Tibial nerve (tissue), 4 donors: ENCODE results near the gene ABHD5. TPM values are rescaled to one million over a fixed set of nuclear protein-coding genes. Genes with fewer than 3 reads are reported as not detected.

Experiments used
- DNase-seq, 2 donors: peaks; one replicate each; pipeline ENCODE4 v3.0.0-alpha.2; 2019; ENCODE audit warnings: low spot score in 2 of 2
- H3K27ac ChIP-seq, 4 donors: fragments of 200-600 bp; sonication (generic) in 3 of 4; one replicate each; pipeline ENCODE4 v1.5.1; 2017 to 2019; ENCODE audit warnings: mild to moderate bottlenecking in 1 of 4
- H3K27me3 ChIP-seq, 2 donors: fragments of 200-600 bp; sonication (generic) in 1 of 2; one replicate each; pipeline versions ENCODE4 v1.5.1 to v1.6.0; 2017 to 2019
- H3K36me3 ChIP-seq, 3 donors: fragments of 200-600 bp; sonication (generic); one replicate each; pipeline ENCODE4 v1.5.1; 2018 to 2019
- H3K4me1 ChIP-seq, 4 donors: fragments of 200-600 bp; sonication (generic) in 3 of 4; one replicate each; pipeline ENCODE4 v1.5.1; 2017 to 2019
- H3K4me3 ChIP-seq, 4 donors: fragments of 200-600 bp; sonication (generic) in 3 of 4; one replicate each; pipeline ENCODE4 v1.5.1; 2017 to 2019; ENCODE audit warnings: mild to moderate bottlenecking in 1 of 4, moderate library complexity in 1 of 4
- H3K9me3 ChIP-seq, 4 donors: fragments of 200-600 bp; sonication (generic) in 3 of 4; one replicate each; pipeline ENCODE4 v1.5.1; 2017 to 2019
- CTCF ChIP-seq, 5 experiments: fragments of 200-600 bp in 3 of 5; fragments of 450-650 bp in 2 of 5; sonication (generic) in 3 of 5; IDR thresholded peaks; one replicate each; pipeline ENCODE4 v1.5.1; 2016 to 2019; ENCODE audit warnings: antibody characterized with exemption in 5 of 5, mild to moderate bottlenecking in 3 of 5, moderate library complexity in 2 of 5
- EP300 ChIP-seq, 2 donors: sonication (generic); formaldehyde crosslinking; IDR thresholded peaks; one replicate each; pipeline ENCODE4 v1.6.1; 2017; ENCODE audit warnings: antibody characterized with exemption in 2 of 2, mild to moderate bottlenecking in 1 of 2
- POLR2A ChIP-seq, 2 donors: fragments of 450-650 bp; IDR thresholded peaks; one replicate each; pipeline ENCODE4 v1.6.1; 2017; ENCODE audit warnings: antibody characterized with exemption in 2 of 2, mild to moderate bottlenecking in 2 of 2, moderate library complexity in 2 of 2
- WGBS, 2 donors: methylation state at CpG; one replicate each; pipeline ENCODE4 v1.1.5; 2018; 5-methylcytosine and 5-hydroxymethylcytosine counted together
- total RNA-seq, 4 donors: library from RNA; depleted of rRNA; stranded (reverse); fragments of >200 nt; gene quantifications; one replicate each; pipeline ENCODE4 v1.1.0, GENCODE V29; 2016

Gene ABHD5
- total RNA-seq, 4 donors from 2014 or later = 21.6 to 29.7 (median 29.0) TPM

- Histone ChIP-seq H3K9me3 (no peaks in the 10 kb centered on the region), H3K4me1 (no peaks in the 10 kb centered on the region), H3K4me3 (no peak overlapping the region), H3K36me3 (peaks cover 0 to 21% (median 0%) of the 10 kb centered on the region in 3 donors), H3K27ac (no peak overlapping the region), H3K27me3 (no peaks in the 10 kb centered on the region)
- 82 to 97% methylated on average over 4 of the region's 4 CpGs for WGBS, 2 donors
- TF ChIP-seq EP300 (IDR thresholded peaks at IDR 0.05) (no peak), POLR2A (IDR thresholded peaks at IDR 0.05) (no peak), CTCF (IDR thresholded peaks at IDR 0.05) (no peak)
- no peak for DNase-seq
Measured at GRCh38 chr3:43726521-43726920, 35.8 kb downstream of the ABHD5 start.

DNA sequence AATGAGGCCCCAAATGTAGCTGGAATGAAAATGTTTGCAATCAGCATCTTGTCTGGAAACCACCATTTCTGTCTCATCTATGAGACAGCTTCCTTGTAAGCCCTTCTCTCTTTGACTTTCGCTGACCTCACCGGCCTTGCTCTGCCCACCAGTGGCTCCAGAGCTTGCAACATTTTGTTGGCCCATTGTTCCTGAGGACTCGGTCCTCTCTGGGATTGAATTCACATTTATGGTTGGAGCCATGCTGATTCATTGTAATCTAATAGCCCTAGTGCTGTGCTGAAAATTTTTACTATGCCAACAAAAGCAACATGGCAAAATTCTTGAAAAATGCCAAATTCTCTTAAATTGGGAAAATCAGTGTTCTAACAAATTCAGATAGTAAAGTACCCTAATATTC is 37.2 kb downstream of the ABHD5 start:
- Histone ChIP-seq H3K4me3 (no peak overlapping the region), H3K36me3 (peaks cover 0 to 22% (median 0%) of the 10 kb centered on the region in 3 donors), H3K27ac (no peak overlapping the region), H3K9me3 (no peaks in the 10 kb centered on the region), H3K4me1 (peaks cover 0 to under 1% (median 0%) of the 10 kb centered on the region in 4 donors), H3K27me3 (no peaks in the 10 kb centered on the region)
- TF ChIP-seq CTCF (IDR thresholded peaks at IDR 0.05) (no peak), POLR2A (IDR thresholded peaks at IDR 0.05) (no peak), EP300 (IDR thresholded peaks at IDR 0.05) (no peak)
- DNase-seq = no peak
- 69% methylated on average over 3 of the region's 3 CpGs for WGBS, 2 donors

- Histone ChIP-seq H3K27me3 (no peaks in the 10 kb centered on the region), H3K9me3 (no peaks in the 10 kb centered on the region), H3K4me1 (peaks cover 0 to 6% (median 0%) of the 10 kb centered on the region in 4 donors), H3K4me3 (no peak overlapping the region), H3K36me3 (peaks cover 0 to 22% (median 0%) of the 10 kb centered on the region in 3 donors), H3K27ac (no peak overlapping the region)
- TF ChIP-seq CTCF (IDR thresholded peaks at IDR 0.05) (no peak), POLR2A (IDR thresholded peaks at IDR 0.05) (no peak), EP300 (IDR thresholded peaks at IDR 0.05) (no peak)
- DNase-seq = no peak
- WGBS, 2 donors = 76 to 80% methylated on average over 5 of the region's 5 CpGs
Measured at GRCh38 chr3:43728476-43728875, 37.7 kb downstream of the ABHD5 start.

DNA sequence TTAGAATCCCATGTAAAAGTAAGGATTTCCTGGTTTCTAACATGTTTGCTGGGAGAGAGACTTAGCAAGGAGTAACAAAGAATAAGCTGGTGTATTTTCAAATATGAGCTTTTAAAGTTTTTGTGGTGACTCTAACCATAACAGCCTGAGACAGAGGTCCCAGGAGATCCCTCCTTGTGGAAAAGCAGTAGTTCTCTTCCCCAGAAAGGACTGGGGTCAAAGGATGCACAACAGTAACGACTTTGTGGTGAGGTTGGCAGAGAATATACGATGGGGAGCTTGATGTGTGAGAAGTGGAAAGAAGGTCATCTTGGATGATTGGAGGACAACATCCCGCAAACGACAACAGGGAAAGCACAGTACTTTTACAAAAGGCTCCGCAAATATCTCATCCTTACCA is 38.2 kb downstream of the ABHD5 start:
- no peak for DNase-seq
- TF ChIP-seq CTCF (IDR thresholded peaks at IDR 0.05) (no peak), EP300 (IDR thresholded peaks at IDR 0.05) (no peak), POLR2A (IDR thresholded peaks at IDR 0.05) (no peak)
- H3K9me3 ChIP-seq = no peaks in the 10 kb centered on the region
- H3K27me3 ChIP-seq = no peaks in the 10 kb centered on the region
- WGBS, 2 donors = 65 to 75% methylated on average over 5 of the region's 5 CpGs
- H3K36me3 ChIP-seq = peaks cover 0 to 22% (median 0%) of the 10 kb centered on the region in 3 donors
- H3K4me3 ChIP-seq = no peak overlapping the region
- peaks cover 0 to 10% (median under 1%) of the 10 kb centered on the region in 4 donors for H3K4me1 ChIP-seq
- no peak overlapping the region for H3K27ac ChIP-seq

GRCh38 chr3:43729707-43730414 is 39.1 kb downstream of the ABHD5 start:
- no peak for TF ChIP-seq CTCF (IDR thresholded peaks at IDR 0.05)
- TF ChIP-seq EP300 (IDR thresholded peaks at IDR 0.05) = no peak
- TF ChIP-seq POLR2A (IDR thresholded peaks at IDR 0.05) = no peak
- Histone ChIP-seq H3K9me3 (no peaks in the 10 kb centered on the region), H3K4me1 (peaks cover 0 to 16% (median 3%) of the 10 kb centered on the region in 4 donors), H3K36me3 (peaks cover 0 to 22% (median 0%) of the 10 kb centered on the region in 3 donors), H3K4me3 (no peak overlapping the region), H3K27me3 (no peaks in the 10 kb centered on the region), H3K27ac (no peak overlapping the region)
- 87 to 100% methylated on average over 1 of the region's 1 CpG for WGBS, 2 donors
- no peak for DNase-seq
